ENCODE data around the gene TALDO1. TPM values are rescaled to one million over a fixed set of nuclear protein-coding genes. Genes with fewer than 3 reads are reported as not detected.
A peak's percentile ranks its signal among the peaks of the same experiment; 100 is the strongest.

The TALDO1 gene
- total RNA-seq, 1 experiment from 2014 or later = 379 TPM

DNA sequence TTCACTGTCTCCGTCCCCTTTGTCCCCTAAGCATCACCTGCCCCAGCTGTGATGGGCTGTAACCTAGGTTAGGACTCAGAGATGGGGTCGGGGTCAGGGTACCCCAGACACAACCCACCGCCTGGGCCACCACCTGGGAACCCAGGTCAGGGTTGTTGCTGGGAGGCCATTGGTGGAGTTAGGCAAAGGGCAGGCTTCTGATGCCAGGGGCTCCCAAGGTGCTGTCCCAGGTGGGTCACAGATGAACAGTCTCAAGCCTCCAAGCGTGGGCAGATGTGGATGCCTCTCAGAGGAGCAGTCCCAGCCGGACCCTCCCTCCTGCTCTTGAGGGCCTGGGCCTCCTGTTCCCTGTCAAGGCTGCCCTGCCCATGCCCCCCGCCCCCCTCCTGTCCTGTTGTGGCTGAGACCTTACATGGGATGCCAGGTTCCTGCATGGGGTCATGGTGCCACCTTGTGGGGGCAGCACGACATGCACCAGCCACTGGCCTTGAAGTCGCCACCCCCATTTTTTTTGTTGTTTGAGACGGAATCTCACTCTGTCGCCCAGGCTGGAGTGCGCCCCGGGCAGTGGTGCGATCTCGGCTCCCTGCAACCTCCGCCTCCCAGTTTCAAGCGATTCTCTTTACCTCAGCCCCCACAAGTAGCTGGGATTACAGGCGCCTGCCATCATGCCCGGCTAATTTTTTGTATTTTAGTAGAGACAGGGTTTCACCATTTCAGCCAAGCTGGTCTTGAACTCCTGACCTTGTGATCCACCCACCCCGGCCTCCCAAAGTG, 17.9 kb downstream of the TALDO1 start:
- Mint-ChIP-seq H3K4me1 (ENCODE audit: low read depth, unreplicated experiment) (peaks cover 22% of the 10 kb centered on the region), H3K27ac (ENCODE audit: unreplicated experiment) (peak overlapping the region; percentile 39), H3K4me3 (ENCODE audit: low read depth, unreplicated experiment) (no peak overlapping the region), H3K9me3 (ENCODE audit: low read depth, unreplicated experiment) (no peaks in the 10 kb centered on the region), H3K27me3 (ENCODE audit: unreplicated experiment) (no peaks in the 10 kb centered on the region), H3K36me3 (ENCODE audit: insufficient read depth, unreplicated experiment) (peaks cover 89% of the 10 kb centered on the region)
- TF ChIP-seq, protein P1, sequence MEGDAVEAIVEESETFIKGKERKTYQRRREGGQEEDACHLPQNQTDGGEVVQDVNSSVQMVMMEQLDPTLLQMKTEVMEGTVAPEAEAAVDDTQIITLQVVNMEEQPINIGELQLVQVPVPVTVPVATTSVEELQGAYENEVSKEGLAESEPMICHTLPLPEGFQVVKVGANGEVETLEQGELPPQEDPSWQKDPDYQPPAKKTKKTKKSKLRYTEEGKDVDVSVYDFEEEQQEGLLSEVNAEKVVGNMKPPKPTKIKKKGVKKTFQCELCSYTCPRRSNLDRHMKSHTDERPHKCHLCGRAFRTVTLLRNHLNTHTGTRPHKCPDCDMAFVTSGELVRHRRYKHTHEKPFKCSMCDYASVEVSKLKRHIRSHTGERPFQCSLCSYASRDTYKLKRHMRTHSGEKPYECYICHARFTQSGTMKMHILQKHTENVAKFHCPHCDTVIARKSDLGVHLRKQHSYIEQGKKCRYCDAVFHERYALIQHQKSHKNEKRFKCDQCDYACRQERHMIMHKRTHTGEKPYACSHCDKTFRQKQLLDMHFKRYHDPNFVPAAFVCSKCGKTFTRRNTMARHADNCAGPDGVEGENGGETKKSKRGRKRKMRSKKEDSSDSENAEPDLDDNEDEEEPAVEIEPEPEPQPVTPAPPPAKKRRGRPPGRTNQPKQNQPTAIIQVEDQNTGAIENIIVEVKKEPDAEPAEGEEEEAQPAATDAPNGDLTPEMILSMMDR (IDR thresholded peaks at IDR 0.05; ENCODE audit: unreplicated experiment) = peak; percentile 84
- intact Hi-C loops (cut with micrococcal nuclease; ENCODE audit: unreplicated experiment) = no loop called here
- CTCF ChIA-PET = interaction anchor here (0.6 to 0.7 kb wide), 2 partner anchors 133 to 210 kb away, joined by 3 read pairs; no protein-coding TSS in a partner anchor
- peak; percentile 74 for DNase-seq
- BruUV-seq (replicated peaks) = no TSS peak

DNA sequence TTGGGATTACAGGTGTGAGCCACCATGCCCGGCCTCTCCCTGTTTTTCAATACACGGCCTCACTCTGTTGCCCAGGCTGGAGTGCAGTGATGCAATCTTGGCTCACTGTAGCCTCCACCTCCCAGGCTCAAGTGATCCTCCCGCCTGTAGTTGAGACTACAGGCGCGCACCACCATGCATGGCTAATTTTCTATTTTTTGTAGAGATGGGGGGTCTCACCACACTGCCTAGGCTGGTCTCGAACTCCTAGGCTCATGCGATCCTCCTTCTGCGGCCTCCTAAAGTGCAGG, 18.5 kb downstream of the TALDO1 start:
- H3K9me3 Mint-ChIP-seq (ENCODE audit: low read depth, unreplicated experiment) = no peaks in the 10 kb centered on the region
- intact Hi-C loops (cut with micrococcal nuclease; ENCODE audit: unreplicated experiment) = no loop called here
- H3K4me3 Mint-ChIP-seq (ENCODE audit: low read depth, unreplicated experiment) = no peak overlapping the region
- H3K27ac Mint-ChIP-seq (ENCODE audit: unreplicated experiment) = no peak overlapping the region
- TF ChIP-seq, protein P1 (IDR thresholded peaks at IDR 0.05; ENCODE audit: unreplicated experiment) = no peak
- CTCF ChIA-PET = interaction anchor here (0.7 kb wide), 1 partner anchor 132 kb away, joined by 3 read pairs; no protein-coding TSS in a partner anchor
- H3K36me3 Mint-ChIP-seq (ENCODE audit: insufficient read depth, unreplicated experiment) = peaks cover 87% of the 10 kb centered on the region
- no TSS peak for BruUV-seq (replicated peaks)
- no peaks in the 10 kb centered on the region for H3K27me3 Mint-ChIP-seq (ENCODE audit: unreplicated experiment)
- H3K4me1 Mint-ChIP-seq (ENCODE audit: low read depth, unreplicated experiment) = peaks cover 22% of the 10 kb centered on the region
- DNase-seq = no peak

DNA sequence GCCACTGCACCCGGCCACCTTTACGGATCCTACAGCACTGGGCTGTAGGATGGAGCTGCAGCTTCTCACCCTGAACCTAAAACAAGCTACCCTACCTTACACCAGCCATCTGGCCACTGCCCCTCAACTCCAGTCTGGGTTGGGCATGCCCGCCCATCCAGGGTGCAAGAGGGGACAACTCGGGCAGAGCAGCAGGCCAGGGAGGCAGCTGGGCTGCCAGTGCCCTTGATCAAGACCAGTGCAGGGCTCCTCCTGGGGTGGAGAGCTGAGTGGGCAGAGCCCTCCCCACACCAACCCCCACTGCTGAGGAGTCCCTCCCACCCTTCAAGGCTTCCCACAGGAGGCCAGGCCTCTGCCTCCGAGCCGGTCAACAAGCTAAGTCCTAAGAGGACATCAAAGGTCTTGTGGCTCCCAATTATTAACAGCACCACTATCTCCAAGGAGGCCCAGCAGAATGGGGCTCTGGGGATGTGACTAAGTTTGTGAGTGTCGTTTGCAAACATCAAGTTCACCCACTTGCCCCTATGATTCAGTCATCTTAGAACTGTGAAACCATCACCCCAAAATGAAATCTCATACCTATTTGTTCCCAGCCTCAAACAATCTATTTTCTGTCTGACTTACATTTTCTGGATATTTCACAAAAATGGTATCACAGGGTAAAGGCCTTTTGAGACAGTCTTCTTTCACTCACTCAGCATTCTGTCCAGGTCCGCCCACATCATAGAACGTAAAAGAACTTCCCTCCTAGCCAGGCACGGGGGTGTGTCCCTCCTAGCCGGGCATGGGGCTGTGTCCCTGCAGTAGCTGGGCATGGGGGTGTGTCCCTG, 19.1 kb downstream of the TALDO1 start:
- Mint-ChIP-seq H3K9me3 (ENCODE audit: low read depth, unreplicated experiment) (no peaks in the 10 kb centered on the region), H3K27ac (ENCODE audit: unreplicated experiment) (no peak overlapping the region), H3K4me3 (ENCODE audit: low read depth, unreplicated experiment) (no peak overlapping the region), H3K27me3 (ENCODE audit: unreplicated experiment) (no peaks in the 10 kb centered on the region), H3K36me3 (ENCODE audit: insufficient read depth, unreplicated experiment) (peaks cover 87% of the 10 kb centered on the region), H3K4me1 (ENCODE audit: low read depth, unreplicated experiment) (peaks cover 22% of the 10 kb centered on the region)
- CTCF ChIA-PET = no interaction called here
- intact Hi-C loops (cut with micrococcal nuclease; ENCODE audit: unreplicated experiment) = no loop called here
- no peak for DNase-seq
- BruUV-seq (replicated peaks) = no TSS peak
- TF ChIP-seq, protein P1 (IDR thresholded peaks at IDR 0.05; ENCODE audit: unreplicated experiment) = no peak

DNA sequence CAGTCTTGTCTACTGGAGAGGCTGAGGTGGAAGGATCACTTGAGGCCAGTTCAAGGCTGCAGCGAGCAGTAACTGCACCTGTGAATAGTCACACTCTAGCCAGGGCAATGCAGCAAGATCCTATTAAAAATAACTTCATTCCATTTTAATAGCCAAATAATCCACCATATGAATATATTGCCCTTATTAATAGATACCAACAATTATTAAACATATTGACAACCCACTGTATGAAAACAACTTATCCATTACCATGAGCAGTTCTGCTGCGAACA, 19.6 kb downstream of the TALDO1 start:
- CTCF ChIA-PET = no interaction called here
- Mint-ChIP-seq H3K9me3 (ENCODE audit: low read depth, unreplicated experiment) (no peaks in the 10 kb centered on the region), H3K4me1 (ENCODE audit: low read depth, unreplicated experiment) (peaks cover 18% of the 10 kb centered on the region), H3K27me3 (ENCODE audit: unreplicated experiment) (no peaks in the 10 kb centered on the region), H3K27ac (ENCODE audit: unreplicated experiment) (no peak overlapping the region), H3K36me3 (ENCODE audit: insufficient read depth, unreplicated experiment) (peaks cover 84% of the 10 kb centered on the region), H3K4me3 (ENCODE audit: low read depth, unreplicated experiment) (no peak overlapping the region)
- intact Hi-C loops (cut with micrococcal nuclease; ENCODE audit: unreplicated experiment) = no loop called here
- TF ChIP-seq, protein P1 (IDR thresholded peaks at IDR 0.05; ENCODE audit: unreplicated experiment) = no peak
- BruUV-seq (replicated peaks) = no TSS peak
- no peak for DNase-seq
